AML-193 (cell line): ENCODE data around the gene AP2A1.
"Not testable (repeated sequence)": the region's sequence is repeated elsewhere in the genome, so short reads cannot be mapped to it uniquely, and the experiment has no call there.

Experiments used
- DNase-seq, 2 experiments: peaks; one replicate each; lab custom pipeline; 2025; lab: John Stamatoyannopoulos, UW

The AP2A1 gene

GRCh38 chr19:49766930-49767299 lies at the start of gene AP2A1:
TSS of gene AP2A1 (plus strand) at chr19:49767001. CDS start at chr19:49767134, 133 bp downstream.
- DNase-seq: no peak

- DNase-seq: no peak
Observed at GRCh38 chr19:49718511-49718910, 48.3 kb upstream of the AP2A1 start.

- no peak for DNase-seq
Observed at GRCh38 chr19:49718991-49719390, 47.8 kb upstream of the AP2A1 start.

GRCh38 chr19:49719420-49719819 lies 47.4 kb upstream of the AP2A1 start:
- not testable (repeated sequence) for DNase-seq

- DNase-seq: no peak
Observed at GRCh38 chr19:49727217-49728030, 39.4 kb upstream of the AP2A1 start.

GRCh38 chr19:49730166-49730565 lies 36.6 kb upstream of the AP2A1 start:
- DNase-seq: peak in 1 of 2 experiments; percentile 16

- DNase-seq: no peak
Observed at GRCh38 chr19:49738268-49738667, 28.5 kb upstream of the AP2A1 start.

- no peak for DNase-seq
Observed at GRCh38 chr19:49739098-49739497, 27.7 kb upstream of the AP2A1 start.

GRCh38 chr19:49739933-49740332 lies 26.9 kb upstream of the AP2A1 start:
- no peak for DNase-seq

GRCh38 chr19:49741210-49741844 lies 25.5 kb upstream of the AP2A1 start:
- no peak for DNase-seq

- DNase-seq: no peak
Observed at GRCh38 chr19:49744946-49745381, 21.8 kb upstream of the AP2A1 start.

- no peak for DNase-seq
Observed at GRCh38 chr19:49746206-49746958, 20.4 kb upstream of the AP2A1 start.

GRCh38 chr19:49749055-49749716 lies 17.6 kb upstream of the AP2A1 start:
- no peak for DNase-seq

GRCh38 chr19:49749771-49750170 lies 17.0 kb upstream of the AP2A1 start:
- DNase-seq: no peak

- no peak for DNase-seq
Observed at GRCh38 chr19:49752701-49753100, 14.1 kb upstream of the AP2A1 start.

GRCh38 chr19:49755956-49756355 lies 10.8 kb upstream of the AP2A1 start:
- no peak for DNase-seq

GRCh38 chr19:49758292-49758691 lies 8.5 kb upstream of the AP2A1 start:
- no peak for DNase-seq

- DNase-seq: no peak
Observed at GRCh38 chr19:49761249-49761624, 5.6 kb upstream of the AP2A1 start.

GRCh38 chr19:49761625-49762311 lies 5.0 kb upstream of the AP2A1 start:
- DNase-seq: no peak

- DNase-seq: no peak
Observed at GRCh38 chr19:49763230-49763629, 3.6 kb upstream of the AP2A1 start, which contains the start of gene TSKS. TSS of gene TSKS (minus strand) at chr19:49763306. CDS start at chr19:49763247, 59 bp downstream.

GRCh38 chr19:49764341-49764740 lies 2.5 kb upstream of the AP2A1 start:
- no peak for DNase-seq
